ENCODE measurements around the gene ELL2.

The ELL2 gene

DNA sequence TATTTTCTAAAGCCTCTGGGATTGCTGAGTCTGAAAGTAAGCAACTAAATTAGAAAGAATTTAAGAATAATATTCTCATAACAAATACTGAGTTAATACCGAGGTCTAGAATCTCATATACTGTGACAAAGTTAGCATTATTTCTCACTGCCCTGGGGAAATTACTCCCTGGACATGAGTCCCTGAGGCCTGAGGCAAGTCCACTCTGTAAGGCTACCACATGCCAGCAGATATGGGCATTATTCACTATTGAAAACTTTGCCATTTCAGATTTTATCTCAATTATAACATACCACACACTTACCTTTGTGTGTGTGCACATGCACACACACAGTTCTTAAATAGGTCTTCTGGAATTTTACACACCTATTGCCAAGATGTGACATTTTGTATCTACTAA lies 22.9 kb downstream of the ELL2 start:
- no peak for TF ChIP-seq CTCF (IDR thresholded peaks at IDR 0.05; ENCODE audit: control extremely low read depth, extremely low read depth, low read depth, missing control alignments)
- no peak for DNase-seq (ENCODE audit: extremely low spot score)
- ChIA-PET POLR2A (no interaction called here), CTCF (interaction anchor here (0.9 to 6.1 kb wide), 2 partner anchors 8 to 21 kb away, joined by 3 to 37 read pairs; partner anchors contain the start of gene ELL2)

DNA sequence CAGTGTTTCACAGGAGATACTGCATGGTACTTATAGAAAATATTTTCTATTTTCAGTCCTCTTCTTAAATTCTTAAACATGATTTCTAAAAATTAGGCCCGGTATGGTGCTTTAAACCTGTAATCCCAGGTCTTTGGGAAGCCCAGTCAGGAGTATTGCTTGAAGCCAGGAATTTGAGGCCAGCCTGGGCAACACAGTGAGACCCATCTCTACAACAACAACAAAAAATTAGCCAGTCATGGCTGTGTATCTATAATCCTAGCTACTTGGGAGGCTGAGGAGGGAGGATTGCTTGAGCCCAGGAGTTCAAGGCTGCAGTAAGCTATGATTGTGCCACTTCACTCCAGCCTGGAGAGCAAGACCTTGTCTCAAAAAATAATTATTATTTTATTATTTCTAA lies 23.3 kb downstream of the ELL2 start:
- TF ChIP-seq CTCF (IDR thresholded peaks at IDR 0.05; ENCODE audit: control extremely low read depth, extremely low read depth, low read depth, missing control alignments), result no peak
- ChIA-PET POLR2A (no interaction called here), CTCF (interaction anchor here (0.9 to 2.1 kb wide), 2 partner anchors 8 to 17 kb away, joined by 3 to 8 read pairs; no protein-coding TSS in a partner anchor)
- DNase-seq (ENCODE audit: extremely low spot score), result no peak

GRCh38 chr5:95937607-95938152 lies 24.0 kb downstream of the ELL2 start:
- CTCF ChIA-PET, result interaction anchor here (1.1 to 3.1 kb wide), 5 partner anchors 9 to 400 kb away, joined by 3 to 18 read pairs (median 8); no protein-coding TSS in a partner anchor
- no peak for TF ChIP-seq CTCF (IDR thresholded peaks at IDR 0.05; ENCODE audit: control extremely low read depth, extremely low read depth, low read depth, missing control alignments)
- POLR2A ChIA-PET, result no interaction called here
- DNase-seq (ENCODE audit: extremely low spot score), result no peak

- DNase-seq (ENCODE audit: extremely low spot score), result no peak
- ChIA-PET POLR2A (no interaction called here), CTCF (interaction anchor here (0.8 to 3.1 kb wide), 10 partner anchors 8 to 400 kb away, joined by 3 to 18 read pairs (median 8); no protein-coding TSS in a partner anchor)
- no peak for TF ChIP-seq CTCF (IDR thresholded peaks at IDR 0.05; ENCODE audit: control extremely low read depth, extremely low read depth, low read depth, missing control alignments)
These were observed 24.7 kb downstream of the ELL2 start for GRCh38 chr5:95936812-95937397.

DNA sequence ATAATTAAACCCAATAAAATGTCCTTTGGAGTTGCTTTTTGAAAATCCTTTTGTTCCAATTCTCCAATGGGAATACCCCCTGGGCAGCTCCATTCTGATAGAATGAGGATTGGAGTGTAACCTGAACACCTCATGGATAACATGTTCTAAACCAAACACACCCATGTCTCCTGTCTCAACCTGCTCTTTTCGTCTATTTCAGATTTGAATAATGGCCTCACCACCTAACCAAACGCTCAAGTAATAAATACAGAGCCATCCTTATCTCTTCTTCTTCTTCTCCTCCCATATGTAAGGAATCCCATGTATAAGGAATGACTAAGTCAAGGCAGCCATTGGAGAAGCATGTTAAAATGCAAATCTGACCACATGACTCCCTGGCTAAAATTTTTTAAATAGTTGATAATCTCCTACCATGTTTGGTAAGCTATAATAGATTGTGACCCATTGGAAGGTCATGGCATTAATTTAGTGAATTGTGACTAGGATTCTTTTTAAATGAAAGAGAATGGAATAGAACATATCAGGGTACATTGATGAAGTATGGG lies 26.0 kb downstream of the ELL2 start:
- POLR2A ChIA-PET, result no interaction called here
- no peak for DNase-seq (ENCODE audit: extremely low spot score)
- CTCF ChIA-PET, result interaction anchor here (1.0 to 3.1 kb wide), 9 partner anchors 9 to 57 kb away, joined by 3 to 18 read pairs (median 9); partner anchors contain the start of gene ELL2
- TF ChIP-seq CTCF (IDR thresholded peaks at IDR 0.05; ENCODE audit: control extremely low read depth, extremely low read depth, low read depth, missing control alignments), result no peak

DNA sequence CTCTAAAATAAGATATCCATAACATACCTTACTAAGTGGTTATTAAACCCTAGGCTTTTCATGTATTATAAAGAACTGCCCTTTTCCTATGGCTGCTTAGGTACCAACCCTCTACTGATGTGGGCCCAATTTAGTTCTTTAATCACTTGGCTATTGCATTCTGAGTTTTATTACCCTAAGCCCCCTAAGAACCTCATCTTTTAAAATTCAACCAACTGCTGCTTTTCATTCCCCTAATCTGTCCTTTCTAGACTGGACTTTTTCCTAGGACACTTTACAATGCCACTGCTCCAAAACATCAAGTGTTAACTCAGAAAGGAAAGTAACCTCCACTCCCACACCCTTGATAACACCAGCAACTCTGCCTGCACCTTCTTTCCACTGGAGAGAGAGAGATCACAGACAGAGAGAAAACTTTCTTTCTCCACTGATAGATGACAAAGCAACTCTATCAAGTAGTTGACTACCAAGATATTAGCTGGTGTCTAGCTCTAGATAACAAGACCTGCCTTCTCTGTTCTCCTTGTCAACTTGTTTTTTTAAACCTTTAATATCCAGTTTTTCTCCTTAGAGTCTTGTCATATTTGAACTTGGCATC lies 27.3 kb downstream of the ELL2 start:
- TF ChIP-seq CTCF (IDR thresholded peaks at IDR 0.05; ENCODE audit: control extremely low read depth, extremely low read depth, low read depth, missing control alignments), result no peak
- CTCF ChIA-PET, result interaction anchor here (0.7 to 2.8 kb wide), 5 partner anchors 9 to 73 kb away, joined by 3 to 16 read pairs (median 3); no protein-coding TSS in a partner anchor
- no peak for DNase-seq (ENCODE audit: extremely low spot score)
- POLR2A ChIA-PET, result no interaction called here

Data from GM10248 (cell line).